ENCODE measurements around the gene EIF4A2. TPM values are rescaled to one million over a fixed set of nuclear protein-coding genes. Genes with fewer than 3 reads are reported as not detected.

EIF4A2 gene
- polyA plus RNA-seq, 1 of the 3 experiments (the other 2 are of a cell fraction) = 270 TPM

DNA sequence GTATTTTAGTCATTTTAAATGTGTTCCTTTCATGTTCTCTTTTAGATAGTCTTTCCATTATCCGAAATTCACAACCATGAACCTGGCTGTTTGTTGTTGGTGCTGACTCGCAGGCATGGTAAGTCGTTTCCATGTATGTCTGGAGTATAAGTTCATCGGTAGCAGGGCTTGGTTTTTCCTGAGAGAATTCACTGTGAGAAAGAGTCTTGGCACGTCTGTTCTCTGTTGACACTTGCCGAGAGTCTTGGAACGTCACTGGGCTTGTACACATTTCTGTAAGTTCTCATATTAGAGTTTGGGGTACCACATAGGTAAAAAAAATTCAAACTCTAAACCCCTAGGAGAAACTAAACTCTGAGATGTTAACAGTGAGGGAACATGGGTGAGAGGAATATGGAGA, 29.4 kb upstream of the EIF4A2 start:
- 86% methylated on average over 7 of the region's 7 CpGs for WGBS (ENCODE audit: low lambda C conversion rate)
- Histone ChIP-seq H3K9me2 (no peaks in the 10 kb centered on the region), H3K36me3 (replicated peaks in 1 of 2; ENCODE audit: control insufficient read depth in 1 of 2, insufficient read depth in 2 of 2, low read length in 1 of 2) (no peaks in the 10 kb centered on the region), H3F3A (replicated peaks; ENCODE audit: insufficient read depth) (peaks cover 4% of the 10 kb centered on the region), H3K27me3 (ENCODE audit: insufficient read depth) (no peaks in the 10 kb centered on the region; the same call in 1 of the 2 replicates), H3K4me3 (ENCODE audit: low read depth in 2 of 2, low read length in 1 of 2) (no peak overlapping the region), H3K4me1 (ENCODE audit: control insufficient read depth in 1 of 2, insufficient read depth in 2 of 2, low read depth in 1 of 2, low read length in 1 of 2) (no peaks in the 10 kb centered on the region), H2AFZ (ENCODE audit: low read depth) (no peak overlapping the region), H4K20me1 (ENCODE audit: insufficient read depth) (no peaks in the 10 kb centered on the region), H3K4me2 (no peak overlapping the region), H3K9me3 (no peaks in the 10 kb centered on the region), H3K79me2 (ENCODE audit: insufficient read depth) (no peaks in the 10 kb centered on the region), H3K9ac (no peak overlapping the region), H3K27ac (ENCODE audit: low read depth in 2 of 2, low read length in 1 of 2) (no peak overlapping the region)
- no peak for DNase-seq
- ChIA-PET CTCF (interaction anchor here (0.7 to 2.9 kb wide), 3 partner anchors 131 to 1338 kb away, joined by 3 to 18 read pairs (median 3); no protein-coding TSS in a partner anchor), POLR2A (no interaction called here)
- TF ChIP-seq RAD21 (IDR thresholded peaks at IDR 0.05; ENCODE audit: low read length) (no peak), POLR2AphosphoS5 (IDR thresholded peaks at IDR 0.05; ENCODE audit: low read depth, low read length) (no peak), TEAD4 (IDR thresholded peaks at IDR 0.05; ENCODE audit: borderline replicate concordance, insufficient read depth) (no peak), JUND (IDR thresholded peaks at IDR 0.05) (no peak), FOSL2 (IDR thresholded peaks at IDR 0.05; ENCODE audit: borderline replicate concordance, low read depth) (no peak), GABPA (IDR thresholded peaks at IDR 0.05; ENCODE audit: low read depth) (no peak), RCOR1 (IDR thresholded peaks at IDR 0.05; ENCODE audit: low read length) (no peak)
- TF ChIP-seq, protein P1, sequence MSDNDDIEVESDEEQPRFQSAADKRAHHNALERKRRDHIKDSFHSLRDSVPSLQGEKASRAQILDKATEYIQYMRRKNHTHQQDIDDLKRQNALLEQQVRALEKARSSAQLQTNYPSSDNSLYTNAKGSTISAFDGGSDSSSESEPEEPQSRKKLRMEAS (IDR thresholded peaks at IDR 0.05; ENCODE audit: low read depth) = no peak
- TF ChIP-seq, protein P2, sequence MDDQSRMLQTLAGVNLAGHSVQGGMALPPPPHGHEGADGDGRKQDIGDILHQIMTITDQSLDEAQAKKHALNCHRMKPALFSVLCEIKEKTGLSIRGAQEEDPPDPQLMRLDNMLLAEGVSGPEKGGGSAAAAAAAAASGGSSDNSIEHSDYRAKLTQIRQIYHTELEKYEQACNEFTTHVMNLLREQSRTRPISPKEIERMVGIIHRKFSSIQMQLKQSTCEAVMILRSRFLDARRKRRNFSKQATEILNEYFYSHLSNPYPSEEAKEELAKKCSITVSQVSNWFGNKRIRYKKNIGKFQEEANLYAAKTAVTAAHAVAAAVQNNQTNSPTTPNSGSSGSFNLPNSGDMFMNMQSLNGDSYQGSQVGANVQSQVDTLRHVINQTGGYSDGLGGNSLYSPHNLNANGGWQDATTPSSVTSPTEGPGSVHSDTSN (IDR thresholded peaks at IDR 0.05) = no peak

DNA sequence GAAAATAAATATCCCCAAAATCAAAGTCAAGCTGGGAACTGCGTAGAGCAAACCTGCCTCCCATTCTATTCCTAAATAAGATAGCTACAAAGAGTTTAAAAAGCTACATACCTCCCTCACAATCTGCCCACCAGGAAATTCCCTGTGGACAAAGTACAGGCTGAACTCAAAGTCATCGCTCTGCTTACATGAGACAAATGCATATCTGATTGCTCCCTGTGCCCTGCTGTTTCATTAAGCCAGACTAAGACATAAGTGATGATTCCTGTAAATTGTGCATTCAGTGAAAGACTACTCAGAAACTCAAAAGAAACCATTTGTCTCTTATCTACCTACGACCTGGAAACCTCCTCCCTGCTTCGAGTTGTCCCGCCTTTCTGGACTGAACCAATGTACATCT, 28.5 kb upstream of the EIF4A2 start:
- ChIA-PET CTCF (no interaction called here), POLR2A (no interaction called here)
- Histone ChIP-seq H3K9me3 (no peaks in the 10 kb centered on the region), H3K4me2 (no peak overlapping the region), H2AFZ (ENCODE audit: low read depth) (no peak overlapping the region), H3K27me3 (ENCODE audit: insufficient read depth) (no peaks in the 10 kb centered on the region; the same call in 1 of the 2 replicates), H4K20me1 (ENCODE audit: insufficient read depth) (no peaks in the 10 kb centered on the region), H3K36me3 (replicated peaks in 1 of 2; ENCODE audit: control insufficient read depth in 1 of 2, insufficient read depth in 2 of 2, low read length in 1 of 2) (no peaks in the 10 kb centered on the region), H3K79me2 (ENCODE audit: insufficient read depth) (no peaks in the 10 kb centered on the region), H3K4me1 (ENCODE audit: control insufficient read depth in 1 of 2, insufficient read depth in 2 of 2, low read depth in 1 of 2, low read length in 1 of 2) (no peaks in the 10 kb centered on the region), H3K9ac (no peak overlapping the region), H3K27ac (ENCODE audit: low read depth in 2 of 2, low read length in 1 of 2) (no peak overlapping the region), H3K9me2 (no peaks in the 10 kb centered on the region), H3F3A (replicated peaks; ENCODE audit: insufficient read depth) (peaks cover 4% of the 10 kb centered on the region), H3K4me3 (ENCODE audit: low read depth in 2 of 2, low read length in 1 of 2) (no peak overlapping the region)
- WGBS (ENCODE audit: low lambda C conversion rate) = 86% methylated on average over 5 of the region's 5 CpGs
- TF ChIP-seq, protein P3, sequence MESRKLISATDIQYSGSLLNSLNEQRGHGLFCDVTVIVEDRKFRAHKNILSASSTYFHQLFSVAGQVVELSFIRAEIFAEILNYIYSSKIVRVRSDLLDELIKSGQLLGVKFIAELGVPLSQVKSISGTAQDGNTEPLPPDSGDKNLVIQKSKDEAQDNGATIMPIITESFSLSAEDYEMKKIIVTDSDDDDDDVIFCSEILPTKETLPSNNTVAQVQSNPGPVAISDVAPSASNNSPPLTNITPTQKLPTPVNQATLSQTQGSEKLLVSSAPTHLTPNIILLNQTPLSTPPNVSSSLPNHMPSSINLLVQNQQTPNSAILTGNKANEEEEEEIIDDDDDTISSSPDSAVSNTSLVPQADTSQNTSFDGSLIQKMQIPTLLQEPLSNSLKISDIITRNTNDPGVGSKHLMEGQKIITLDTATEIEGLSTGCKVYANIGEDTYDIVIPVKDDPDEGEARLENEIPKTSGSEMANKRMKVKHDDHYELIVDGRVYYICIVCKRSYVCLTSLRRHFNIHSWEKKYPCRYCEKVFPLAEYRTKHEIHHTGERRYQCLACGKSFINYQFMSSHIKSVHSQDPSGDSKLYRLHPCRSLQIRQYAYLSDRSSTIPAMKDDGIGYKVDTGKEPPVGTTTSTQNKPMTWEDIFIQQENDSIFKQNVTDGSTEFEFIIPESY (IDR thresholded peaks at IDR 0.05; ENCODE audit: borderline replicate concordance, low read depth) = no peak
- TF ChIP-seq TAF1 (IDR thresholded peaks at IDR 0.05; ENCODE audit: borderline replicate concordance, low read depth, low read length) = no peak
- no peak for TF ChIP-seq POLR2AphosphoS5 (IDR thresholded peaks at IDR 0.05; ENCODE audit: low read depth, low read length)
- TF ChIP-seq JUND (IDR thresholded peaks at IDR 0.05) = no peak
- TF ChIP-seq EP300 (IDR thresholded peaks at IDR 0.05; ENCODE audit: borderline replicate concordance in 1 of 2, low read depth in 1 of 2, low read length in 1 of 2) = no peak
- TF ChIP-seq RAD21 (IDR thresholded peaks at IDR 0.05; ENCODE audit: low read length) = no peak
- TF ChIP-seq GABPA (IDR thresholded peaks at IDR 0.05; ENCODE audit: low read depth) = no peak
- no peak for TF ChIP-seq FOSL2 (IDR thresholded peaks at IDR 0.05; ENCODE audit: borderline replicate concordance, low read depth)
- TF ChIP-seq GATA2 (CRISPR knock-in tag; IDR thresholded peaks at IDR 0.05) = no peak
- TF ChIP-seq MEF2A (IDR thresholded peaks at IDR 0.05; ENCODE audit: borderline replicate concordance, low read depth) = no peak
- no peak for DNase-seq
